Endothelial cell of umbilical vein (primary cell): ENCODE results near the gene CLTCL1.

Experiments used
- CTCF ChIP-seq, 2 donors: IDR thresholded peaks; 1 replicate in 1 of 2; 2 replicates in 1 of 2; pipeline ENCODE4 v1.5.1; 2011; ENCODE audit warnings: low read length in 2 of 2, mild to moderate bottlenecking in 2 of 2, moderate library complexity in 2 of 2, control low read depth in 1 of 2, inconsistent platforms in 1 of 2, low read depth in 1 of 2; ENCODE audit not compliant: insufficient read depth in 1 of 2; ENCODE audit errors: extremely low read depth in 1 of 2
- JUN ChIP-seq: IDR thresholded peaks from 2 replicates; pipeline ENCODE4 v1.6.1; 2011; ENCODE audit warnings: borderline replicate concordance, low read depth; ENCODE audit not compliant: insufficient read length, insufficient read depth
- MYC ChIP-seq: IDR thresholded peaks from one replicate; pipeline ENCODE4 v1.6.1; 2011; ENCODE audit warnings: mild to moderate bottlenecking, low read depth, low read length
- POLR2A ChIP-seq: IDR thresholded peaks from 2 replicates; pipeline ENCODE4 v1.6.1; 2012; ENCODE audit warnings: low read depth, mild to moderate bottlenecking, control low read depth, low read length
- POLR2AphosphoS5 ChIP-seq: IDR thresholded peaks from 2 replicates; pipeline ENCODE4 v1.6.1; 2012; ENCODE audit warnings: low read depth, mild to moderate bottlenecking, control low read depth, low read length, moderate library complexity; ENCODE audit not compliant: insufficient read depth

- TF ChIP-seq JUN (no peak), POLR2AphosphoS5 (no peak), MYC (no peak), CTCF (IDR thresholded peaks at IDR 0.05; ENCODE audit: extremely low read depth in 1 of 2, insufficient read depth in 1 of 2, low read depth in 1 of 2, low read length in 2 of 2) (no peak), POLR2A (no peak)
Observed at GRCh38 chr22:19184276-19184997, 107.1 kb downstream of the CLTCL1 start.
